LNCAP (cell line): ENCODE results near the gene NEURL1.

Experiments used
- TF ChIP-seq, protein P1 (sequence below): fragments of 450-650 bp; IDR thresholded peaks from 2 replicates; pipeline ENCODE4 v1.5.1; 2017; ENCODE audit warnings: mild to moderate bottlenecking

The NEURL1 gene, protein sequence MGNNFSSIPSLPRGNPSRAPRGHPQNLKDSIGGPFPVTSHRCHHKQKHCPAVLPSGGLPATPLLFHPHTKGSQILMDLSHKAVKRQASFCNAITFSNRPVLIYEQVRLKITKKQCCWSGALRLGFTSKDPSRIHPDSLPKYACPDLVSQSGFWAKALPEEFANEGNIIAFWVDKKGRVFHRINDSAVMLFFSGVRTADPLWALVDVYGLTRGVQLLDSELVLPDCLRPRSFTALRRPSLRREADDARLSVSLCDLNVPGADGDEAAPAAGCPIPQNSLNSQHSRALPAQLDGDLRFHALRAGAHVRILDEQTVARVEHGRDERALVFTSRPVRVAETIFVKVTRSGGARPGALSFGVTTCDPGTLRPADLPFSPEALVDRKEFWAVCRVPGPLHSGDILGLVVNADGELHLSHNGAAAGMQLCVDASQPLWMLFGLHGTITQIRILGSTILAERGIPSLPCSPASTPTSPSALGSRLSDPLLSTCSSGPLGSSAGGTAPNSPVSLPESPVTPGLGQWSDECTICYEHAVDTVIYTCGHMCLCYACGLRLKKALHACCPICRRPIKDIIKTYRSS

GRCh38 chr10:103493362-103493915 is at the start of gene NEURL1:
NEURL1 (plus strand) TSS chr10:103493705; CDS start chr10:103494388, 683 bp downstream.
- TF ChIP-seq, protein P1, sequence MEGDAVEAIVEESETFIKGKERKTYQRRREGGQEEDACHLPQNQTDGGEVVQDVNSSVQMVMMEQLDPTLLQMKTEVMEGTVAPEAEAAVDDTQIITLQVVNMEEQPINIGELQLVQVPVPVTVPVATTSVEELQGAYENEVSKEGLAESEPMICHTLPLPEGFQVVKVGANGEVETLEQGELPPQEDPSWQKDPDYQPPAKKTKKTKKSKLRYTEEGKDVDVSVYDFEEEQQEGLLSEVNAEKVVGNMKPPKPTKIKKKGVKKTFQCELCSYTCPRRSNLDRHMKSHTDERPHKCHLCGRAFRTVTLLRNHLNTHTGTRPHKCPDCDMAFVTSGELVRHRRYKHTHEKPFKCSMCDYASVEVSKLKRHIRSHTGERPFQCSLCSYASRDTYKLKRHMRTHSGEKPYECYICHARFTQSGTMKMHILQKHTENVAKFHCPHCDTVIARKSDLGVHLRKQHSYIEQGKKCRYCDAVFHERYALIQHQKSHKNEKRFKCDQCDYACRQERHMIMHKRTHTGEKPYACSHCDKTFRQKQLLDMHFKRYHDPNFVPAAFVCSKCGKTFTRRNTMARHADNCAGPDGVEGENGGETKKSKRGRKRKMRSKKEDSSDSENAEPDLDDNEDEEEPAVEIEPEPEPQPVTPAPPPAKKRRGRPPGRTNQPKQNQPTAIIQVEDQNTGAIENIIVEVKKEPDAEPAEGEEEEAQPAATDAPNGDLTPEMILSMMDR = no peak

DNA sequence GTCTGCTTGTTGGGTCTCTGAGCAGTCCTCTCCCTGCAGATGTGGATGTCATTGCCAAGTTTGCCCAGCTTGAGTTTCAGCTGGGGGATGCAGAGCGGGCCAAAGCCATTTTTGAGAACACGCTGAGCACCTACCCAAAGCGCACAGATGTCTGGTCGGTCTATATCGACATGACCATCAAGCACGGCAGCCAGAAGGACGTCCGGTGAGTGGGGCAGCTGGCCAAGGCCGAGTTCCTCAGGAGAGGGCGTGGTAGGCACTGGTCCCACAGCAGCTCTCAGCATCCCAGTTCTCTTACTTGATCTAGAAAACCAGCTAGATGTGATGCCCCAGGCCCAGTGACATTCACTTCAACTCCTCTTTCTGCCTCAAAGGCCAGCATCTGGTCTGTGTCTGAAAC is 49.0 kb upstream of the NEURL1 start:
- TF ChIP-seq, protein P1 = no peak

- TF ChIP-seq, protein P1 = no peak
Observed at GRCh38 chr10:103445366-103445765, 48.1 kb upstream of the NEURL1 start.

- TF ChIP-seq, protein P1 = no peak
Observed at GRCh38 chr10:103445767-103446567, 47.5 kb upstream of the NEURL1 start.

DNA sequence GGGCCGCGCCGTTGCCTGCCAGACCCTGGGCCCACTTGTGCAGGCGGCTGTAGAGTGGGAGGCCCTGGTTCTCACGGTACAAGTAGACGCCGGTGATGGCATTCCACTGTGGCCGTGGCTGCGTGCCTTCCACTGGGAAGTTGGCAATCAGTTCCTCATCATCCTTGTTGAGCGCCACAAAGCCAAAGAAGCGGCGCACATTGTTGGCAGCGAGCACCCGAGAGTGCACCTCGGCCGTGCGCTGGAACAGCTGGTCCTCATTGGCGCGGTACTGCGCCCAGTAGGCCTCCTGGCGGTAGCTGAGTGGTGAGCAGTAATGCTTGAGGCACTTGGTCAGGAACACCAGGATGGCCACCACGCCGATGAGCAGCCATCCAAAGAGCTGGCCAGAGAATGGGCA is 46.3 kb upstream of the NEURL1 start:
- TF ChIP-seq, protein P1 = no peak

DNA sequence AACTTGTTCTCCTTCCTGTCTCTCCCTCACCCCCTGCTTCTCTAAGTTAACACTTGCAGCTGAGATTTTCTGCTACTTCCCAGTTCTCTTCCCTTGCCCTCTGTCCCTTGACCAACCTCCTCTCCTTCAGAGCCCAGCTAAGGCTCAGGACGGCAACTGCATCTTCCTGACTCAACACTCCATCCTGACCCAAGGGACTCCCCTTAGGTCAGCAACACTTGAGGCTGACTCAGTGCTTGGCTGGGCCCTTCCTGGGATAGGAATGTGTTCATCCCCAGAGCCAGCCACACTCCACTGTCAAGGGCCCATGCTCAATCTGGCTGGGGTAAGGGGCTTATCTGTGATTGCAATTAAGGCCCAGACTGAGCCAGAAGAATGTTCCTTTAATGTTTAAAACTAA is 44.8 kb upstream of the NEURL1 start:
- TF ChIP-seq, protein P1 = no peak
